GM13976 (cell line): Measurements from ENCODE around the gene ADO.

ENCODE experiments used
- DNase-seq: peaks from one replicate; pipeline ENCODE4 v3.0.0; 2012; ENCODE audit warnings: low spot score
- CTCF ChIP-seq: IDR thresholded peaks from 2 replicates; pipeline ENCODE4 v1.5.1; 2012; ENCODE audit warnings: borderline replicate concordance, mild to moderate bottlenecking; ENCODE audit not compliant: insufficient read depth; ENCODE audit errors: extremely low read depth, missing control alignments, control extremely low read depth
- in situ Hi-C: fragments of 300-500 bp; cut with MboI; formaldehyde crosslinking; loops from one replicate; pipeline ENCODE4 v1.12.0; 2022; ENCODE audit warnings: low sequenced_read_pairs, mixed read lengths, inconsistent platforms; ENCODE audit not compliant: unreplicated experiment

ADO gene

GRCh38 chr10:62813453-62813852 is 8.9 kb downstream of the ADO start:
- in situ Hi-C loops, result no loop called here
- no peak for TF ChIP-seq CTCF
- no peak for DNase-seq

GRCh38 chr10:62813981-62814380 is 9.5 kb downstream of the ADO start:
- DNase-seq, result no peak
- in situ Hi-C loops, result no loop called here
- no peak for TF ChIP-seq CTCF

GRCh38 chr10:62814756-62815380 is 10.3 kb downstream of the ADO start:
- in situ Hi-C loops, result no loop called here
- DNase-seq, result no peak
- no peak for TF ChIP-seq CTCF

- in situ Hi-C loops, result no loop called here
- no peak for DNase-seq
- no peak for TF ChIP-seq CTCF
Measured at GRCh38 chr10:62815381-62816075, 11.0 kb downstream of the ADO start.

GRCh38 chr10:62816076-62816330 is 11.5 kb downstream of the ADO start:
- no peak for TF ChIP-seq CTCF
- no peak for DNase-seq
- in situ Hi-C loops, result no loop called here

- TF ChIP-seq CTCF, result no peak
- in situ Hi-C loops, result no loop called here
- peak; percentile 95 for DNase-seq
Measured at GRCh38 chr10:62816331-62817120, 12.0 kb downstream of the ADO start, which contains the start of gene EGR2. TSS of gene EGR2 (minus strand) at chr10:62816366. CDS start at chr10:62816029, 337 bp downstream.
